SU-DHL-6 (cell line): Measurements from ENCODE around the gene SDK2.

Experiments
- H2AFZ ChIP-seq: fragments of 200-600 bp; sonication (generic); 2 replicates; pipeline ENCODE4 v1.6.1; 2014; ENCODE audit warnings: low read depth, mild to moderate bottlenecking, moderate library complexity, mixed read lengths, antibody characterized with exemption, low read length; ENCODE audit not compliant: severe bottlenecking
- H3F3A ChIP-seq: fragments of 200-600 bp; shearing (Covaris generic); 2 replicates; pipeline ENCODE4 v1.6.0; 2016; ENCODE audit warnings: antibody characterized with exemption, mild to moderate bottlenecking; ENCODE audit not compliant: insufficient read depth
- H3K27ac ChIP-seq: fragments of 200-600 bp; sonication (generic); 2 replicates; pipeline ENCODE4 v1.5.1; 2016; ENCODE audit warnings: low read depth, mild to moderate bottlenecking, low read length, moderate library complexity, mixed read lengths
- H3K27me3 ChIP-seq: fragments of 200-600 bp; sonication (generic), shearing (Covaris generic); 2 replicates; pipeline ENCODE4 v1.6.0; 2014; ENCODE audit warnings: mild to moderate bottlenecking, low read length
- H3K36me3 ChIP-seq: fragments of 200-600 bp; sonication (generic); 2 replicates; pipeline ENCODE4 v1.6.1; 2014; ENCODE audit warnings: mild to moderate bottlenecking, low read length, mixed read lengths
- H3K4me2 ChIP-seq: fragments of 300-600, 200-600 bp; shearing (Covaris generic), sonication (generic); 2 replicates; pipeline ENCODE4 v1.6.0; 2014; ENCODE audit warnings: low read length, low read depth, mild to moderate bottlenecking; ENCODE audit not compliant: poor library complexity, severe bottlenecking
- H3K4me3 ChIP-seq: fragments of 200-600 bp; sonication (generic); 2 replicates; pipeline ENCODE4 v1.5.1; 2014; ENCODE audit warnings: antibody characterized with exemption, low read length, mild to moderate bottlenecking, mixed read lengths; ENCODE audit not compliant: insufficient read depth, poor library complexity, severe bottlenecking
- H3K79me2 ChIP-seq: fragments of 200-600 bp; sonication (generic); 2 replicates; pipeline ENCODE4 v1.6.1; 2014; ENCODE audit warnings: mild to moderate bottlenecking, low read length, moderate library complexity; ENCODE audit not compliant: insufficient read depth
- H3K9ac ChIP-seq: fragments of 200-600 bp; sonication (generic); 2 replicates; pipeline ENCODE4 v1.7.0; 2014; ENCODE audit warnings: mild to moderate bottlenecking, low read length
- H3K9me2 ChIP-seq: fragments of 200-600 bp; sonication (generic); replicated peaks from 2 replicates; pipeline ENCODE4 v1.6.1; 2014; ENCODE audit warnings: low read length; ENCODE audit not compliant: insufficient read depth
- H3K9me3 ChIP-seq: fragments of 200-600 bp; sonication (generic); 2 replicates; pipeline ENCODE4 v1.6.1; 2014; ENCODE audit warnings: low read length, mixed read lengths; ENCODE audit not compliant: insufficient read depth
- H4K20me1 ChIP-seq: fragments of 200-600 bp; sonication (generic); 2 replicates; pipeline ENCODE4 v1.6.1; 2014; ENCODE audit warnings: low read depth, mild to moderate bottlenecking, antibody characterized with exemption, low read length, moderate library complexity, mixed read lengths
- CTCF ChIP-seq: fragments of 200-600 bp; sonication (generic); IDR thresholded peaks from one replicate; pipeline ENCODE4 v1.5.1; 2017; ENCODE audit warnings: antibody characterized with exemption, mild to moderate bottlenecking, low read length, moderate library complexity; ENCODE audit not compliant: insufficient read depth, poor library complexity, severe bottlenecking
- EZH2phosphoT487 ChIP-seq: fragments of 200-600 bp; sonication (generic), shearing (Covaris generic); conservative IDR thresholded peaks from 2 replicates; pipeline ENCODE4 v1.6.1; 2018; ENCODE audit warnings: mild to moderate bottlenecking, antibody characterized with exemption, low read length, moderate library complexity, mixed read lengths

SDK2 gene

DNA sequence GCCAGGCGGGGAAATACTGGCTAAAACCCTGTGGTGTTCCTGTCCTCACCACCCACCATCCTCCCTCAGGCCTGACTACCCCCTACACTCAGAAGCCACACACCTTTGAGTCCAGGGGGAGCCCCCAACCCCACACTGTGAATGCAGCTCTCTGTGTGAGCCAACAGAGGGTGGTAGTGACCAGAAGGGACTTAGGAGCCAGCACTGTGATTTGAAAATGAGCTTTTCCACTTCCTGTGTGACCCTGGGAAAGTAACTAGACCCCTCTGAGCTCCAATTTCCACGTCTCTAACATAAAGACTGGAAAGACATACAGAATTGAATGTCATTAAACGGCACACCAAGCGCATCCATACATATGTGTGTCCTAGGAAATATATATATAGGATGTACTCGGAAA is 58.7 kb downstream of the SDK2 start:
- no peak overlapping the region for H3K4me2 ChIP-seq
- no peaks in the 10 kb centered on the region for H3K9me3 ChIP-seq

DNA sequence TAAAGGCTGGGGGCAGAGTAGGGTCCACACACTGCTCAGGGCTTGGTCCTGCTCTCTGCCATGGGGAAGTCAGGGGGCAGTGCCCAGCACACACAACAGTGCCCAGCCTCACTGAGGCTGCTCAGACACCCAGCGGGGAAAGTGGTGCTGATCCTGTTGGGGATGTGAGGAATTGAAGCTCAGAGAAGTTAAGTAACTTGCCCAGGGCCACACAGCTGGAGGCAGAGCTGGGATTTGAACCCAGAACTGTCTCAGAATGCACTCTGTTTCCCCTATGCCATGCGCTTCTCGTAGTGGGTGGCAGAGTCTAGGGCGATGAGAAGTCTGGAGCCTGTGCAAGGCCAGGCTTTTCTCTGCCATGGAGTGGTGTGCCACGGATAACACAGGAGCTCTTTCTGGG is 59.3 kb downstream of the SDK2 start:
- Histone ChIP-seq H3K4me3 (no peak overlapping the region), H3K36me3 (no peaks in the 10 kb centered on the region), H2AFZ (no peak overlapping the region), H3K9ac (no peak overlapping the region), H4K20me1 (no peaks in the 10 kb centered on the region), H3K4me2 (no peak overlapping the region), H3K27me3 (no peaks in the 10 kb centered on the region), H3K9me2 (no peaks in the 10 kb centered on the region), H3F3A (no peaks in the 10 kb centered on the region), H3K79me2 (no peaks in the 10 kb centered on the region), H3K27ac (no peak overlapping the region), H3K9me3 (no peaks in the 10 kb centered on the region)
- TF ChIP-seq CTCF (no peak), EZH2phosphoT487 (no peak)

More for the DNA sequence above, 58.7 kb downstream of the SDK2 start:
- no peaks in the 10 kb centered on the region for H3K79me2 ChIP-seq
- H3K27me3 ChIP-seq: no peaks in the 10 kb centered on the region
- no peaks in the 10 kb centered on the region for H3F3A ChIP-seq
- H3K27ac ChIP-seq: no peak overlapping the region
- H3K4me3 ChIP-seq: no peak overlapping the region
- H3K9ac ChIP-seq: no peak overlapping the region
- TF ChIP-seq CTCF: no peak
- no peak for TF ChIP-seq EZH2phosphoT487
- no peaks in the 10 kb centered on the region for H3K36me3 ChIP-seq
- no peak overlapping the region for H2AFZ ChIP-seq
- no peaks in the 10 kb centered on the region for H3K9me2 ChIP-seq
- no peaks in the 10 kb centered on the region for H4K20me1 ChIP-seq

GRCh38 chr17:73584049-73584448 is 60.2 kb downstream of the SDK2 start:
- no peaks in the 10 kb centered on the region for H3K9me2 ChIP-seq
- no peak overlapping the region for H2AFZ ChIP-seq
- no peaks in the 10 kb centered on the region for H3K36me3 ChIP-seq
- no peaks in the 10 kb centered on the region for H4K20me1 ChIP-seq
- H3K27ac ChIP-seq: no peak overlapping the region
- TF ChIP-seq EZH2phosphoT487 (no peak), CTCF (no peak)
- no peaks in the 10 kb centered on the region for H3K27me3 ChIP-seq
- H3K9ac ChIP-seq: no peak overlapping the region
- H3F3A ChIP-seq: no peaks in the 10 kb centered on the region
- no peaks in the 10 kb centered on the region for H3K9me3 ChIP-seq
- H3K4me2 ChIP-seq: no peak overlapping the region
- no peak overlapping the region for H3K4me3 ChIP-seq
- H3K79me2 ChIP-seq: no peaks in the 10 kb centered on the region

DNA sequence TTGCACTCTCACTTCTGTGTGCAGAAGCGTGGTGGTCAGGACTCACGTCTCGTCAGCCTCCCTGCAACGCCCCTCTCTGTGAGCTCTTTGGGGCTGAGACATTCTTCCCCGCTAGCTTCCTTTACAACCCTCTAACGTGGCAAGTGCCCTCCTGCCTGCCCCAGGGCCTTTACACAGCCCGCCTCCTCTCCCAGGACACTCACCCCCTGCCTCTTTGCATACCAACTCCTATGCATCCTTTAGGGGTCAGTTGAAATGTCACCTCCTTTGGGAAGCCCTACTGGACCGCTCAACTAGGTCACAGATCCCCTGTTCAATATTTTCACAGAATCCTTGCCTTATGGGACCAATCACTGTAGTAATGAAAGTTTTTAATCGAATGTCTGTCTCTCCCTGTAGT is 61.4 kb downstream of the SDK2 start:
- no peaks in the 10 kb centered on the region for H3K9me2 ChIP-seq
- H3K27me3 ChIP-seq: no peaks in the 10 kb centered on the region
- no peaks in the 10 kb centered on the region for H4K20me1 ChIP-seq
- H3K27ac ChIP-seq: no peak overlapping the region
- H3F3A ChIP-seq: no peaks in the 10 kb centered on the region
- TF ChIP-seq EZH2phosphoT487: no peak
- TF ChIP-seq CTCF: no peak
- no peak overlapping the region for H3K9ac ChIP-seq
- H3K79me2 ChIP-seq: no peaks in the 10 kb centered on the region
- no peaks in the 10 kb centered on the region for H3K9me3 ChIP-seq
- H2AFZ ChIP-seq: no peak overlapping the region
- H3K4me3 ChIP-seq: no peak overlapping the region
- no peak overlapping the region for H3K4me2 ChIP-seq
- no peaks in the 10 kb centered on the region for H3K36me3 ChIP-seq
